Ishikawa (cell line): Measurements from ENCODE around the gene MRPL14.
A peak's percentile ranks its signal among the peaks of the same experiment; 100 is the strongest.

Experiments used
- CEBPB ChIP-seq: IDR thresholded peaks from 2 replicates; pipeline ENCODE4 v1.6.1; 2012
- EGR1 ChIP-seq: IDR thresholded peaks from 2 replicates; pipeline ENCODE4 v1.6.1; 2012
- EP300 ChIP-seq: IDR thresholded peaks from 2 replicates; pipeline ENCODE4 v1.6.1; 2012; ENCODE audit warnings: borderline replicate concordance
- FOXM1 ChIP-seq: IDR thresholded peaks from 2 replicates; pipeline ENCODE4 v1.6.1; 2012; ENCODE audit warnings: low read depth, borderline replicate concordance
- NFIC ChIP-seq: IDR thresholded peaks from 2 replicates; pipeline ENCODE4 v1.6.1; 2012
- RAD21 ChIP-seq: IDR thresholded peaks from 2 replicates; pipeline ENCODE4 v1.6.1; 2012; ENCODE audit warnings: low read depth
- REST ChIP-seq: IDR thresholded peaks from 2 replicates; pipeline ENCODE4 v1.6.1; 2012; ENCODE audit warnings: low read depth, mild to moderate bottlenecking
- TAF1 ChIP-seq: IDR thresholded peaks from 2 replicates; pipeline ENCODE4 v1.6.1; 2012; ENCODE audit warnings: low read depth, mild to moderate bottlenecking
- TCF12 ChIP-seq: IDR thresholded peaks from 2 replicates; pipeline ENCODE4 v1.6.1; 2012; ENCODE audit warnings: low read depth
- YY1 ChIP-seq: IDR thresholded peaks from 2 replicates; pipeline ENCODE4 v1.6.1; 2012; ENCODE audit warnings: low read depth
- TF ChIP-seq, protein P1 (sequence below): IDR thresholded peaks from 2 replicates; pipeline ENCODE4 v1.6.1; 2012

GRCh38 chr6:44116641-44117382 is 10.4 kb downstream of the MRPL14 start:
- TF ChIP-seq NFIC (no peak), CEBPB (no peak), EP300 (no peak), TAF1 (no peak), YY1 (no peak), TCF12 (no peak; the same call in 1 of the 2 replicates), REST (no peak), RAD21 (no peak), FOXM1 (no peak), EGR1 (no peak)
- TF ChIP-seq, protein P1, sequence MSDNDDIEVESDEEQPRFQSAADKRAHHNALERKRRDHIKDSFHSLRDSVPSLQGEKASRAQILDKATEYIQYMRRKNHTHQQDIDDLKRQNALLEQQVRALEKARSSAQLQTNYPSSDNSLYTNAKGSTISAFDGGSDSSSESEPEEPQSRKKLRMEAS = 0 out of 2 replicates have a peak, but pooled peaks have one; percentile 6
